ENCODE results near the gene RNF8.

RNF8 gene

GRCh38 chr6:37347177-37347576 is 6.6 kb upstream of the RNF8 start:
- Histone ChIP-seq H3K4me3 (ENCODE audit: low read length) (no peak overlapping the region), H3K27me3 (ENCODE audit: control insufficient read depth, insufficient read depth, low read length) (peaks cover 4% of the 10 kb centered on the region), H3K4me1 (ENCODE audit: control insufficient read depth, insufficient read depth, low read length) (no peaks in the 10 kb centered on the region), H3K9ac (ENCODE audit: low read length) (no peak overlapping the region), H3K36me3 (ENCODE audit: control insufficient read depth, insufficient read depth, low read length) (no peaks in the 10 kb centered on the region), H3K9me3 (ENCODE audit: control insufficient read depth, low read length) (no peaks in the 10 kb centered on the region)

- Histone ChIP-seq H3K36me3 (ENCODE audit: control insufficient read depth, insufficient read depth, low read length) (no peaks in the 10 kb centered on the region), H3K9me3 (ENCODE audit: control insufficient read depth, low read length) (no peaks in the 10 kb centered on the region), H3K4me1 (ENCODE audit: control insufficient read depth, insufficient read depth, low read length) (no peaks in the 10 kb centered on the region), H3K4me3 (ENCODE audit: low read length) (no peak overlapping the region), H3K27me3 (ENCODE audit: control insufficient read depth, insufficient read depth, low read length) (peaks cover 4% of the 10 kb centered on the region), H3K9ac (ENCODE audit: low read length) (no peak overlapping the region)
These were observed 6.1 kb upstream of the RNF8 start for GRCh38 chr6:37347670-37348111.

GRCh38 chr6:37351027-37351426 is 2.8 kb upstream of the RNF8 start:
- H3K27me3 ChIP-seq (ENCODE audit: control insufficient read depth, insufficient read depth, low read length): peaks cover 4% of the 10 kb centered on the region
- no peaks in the 10 kb centered on the region for H3K36me3 ChIP-seq (ENCODE audit: control insufficient read depth, insufficient read depth, low read length)
- no peaks in the 10 kb centered on the region for H3K9me3 ChIP-seq (ENCODE audit: control insufficient read depth, low read length)
- no peak overlapping the region for H3K4me3 ChIP-seq (ENCODE audit: low read length)
- no peak overlapping the region for H3K9ac ChIP-seq (ENCODE audit: low read length)
- peaks cover 6% of the 10 kb centered on the region for H3K4me1 ChIP-seq (ENCODE audit: control insufficient read depth, insufficient read depth, low read length)

GRCh38 chr6:37352384-37352783 is 1.4 kb upstream of the RNF8 start:
- no peaks in the 10 kb centered on the region for H3K9me3 ChIP-seq (ENCODE audit: control insufficient read depth, low read length)
- no peak overlapping the region for H3K4me3 ChIP-seq (ENCODE audit: low read length)
- H3K36me3 ChIP-seq (ENCODE audit: control insufficient read depth, insufficient read depth, low read length): no peaks in the 10 kb centered on the region
- H3K4me1 ChIP-seq (ENCODE audit: control insufficient read depth, insufficient read depth, low read length): peaks cover 6% of the 10 kb centered on the region
- peaks cover 4% of the 10 kb centered on the region for H3K27me3 ChIP-seq (ENCODE audit: control insufficient read depth, insufficient read depth, low read length)
- no peak overlapping the region for H3K9ac ChIP-seq (ENCODE audit: low read length)

GRCh38 chr6:37354526-37355384 is 972 bp downstream of the RNF8 start:
- Histone ChIP-seq H3K27me3 (ENCODE audit: control insufficient read depth, insufficient read depth, low read length) (no peaks in the 10 kb centered on the region), H3K4me1 (ENCODE audit: control insufficient read depth, insufficient read depth, low read length) (peaks cover 6% of the 10 kb centered on the region), H3K9ac (ENCODE audit: low read length) (peak overlapping the region; percentile 86), H3K9me3 (ENCODE audit: control insufficient read depth, low read length) (no peaks in the 10 kb centered on the region), H3K4me3 (ENCODE audit: low read length) (peak overlapping the region; percentile 68), H3K36me3 (ENCODE audit: control insufficient read depth, insufficient read depth, low read length) (no peaks in the 10 kb centered on the region)

- H3K4me3 ChIP-seq (ENCODE audit: low read length): no peak overlapping the region
- H3K36me3 ChIP-seq (ENCODE audit: control insufficient read depth, insufficient read depth, low read length): no peaks in the 10 kb centered on the region
- peaks cover 6% of the 10 kb centered on the region for H3K4me1 ChIP-seq (ENCODE audit: control insufficient read depth, insufficient read depth, low read length)
- H3K27me3 ChIP-seq (ENCODE audit: control insufficient read depth, insufficient read depth, low read length): no peaks in the 10 kb centered on the region
- no peaks in the 10 kb centered on the region for H3K9me3 ChIP-seq (ENCODE audit: control insufficient read depth, low read length)
- H3K9ac ChIP-seq (ENCODE audit: low read length): no peak overlapping the region
These were observed 3.5 kb downstream of the RNF8 start for GRCh38 chr6:37357288-37357687.

GRCh38 chr6:37357860-37358259 is 4.1 kb downstream of the RNF8 start:
- Histone ChIP-seq H3K27me3 (ENCODE audit: control insufficient read depth, insufficient read depth, low read length) (no peaks in the 10 kb centered on the region), H3K4me1 (ENCODE audit: control insufficient read depth, insufficient read depth, low read length) (peaks cover 6% of the 10 kb centered on the region), H3K4me3 (ENCODE audit: low read length) (no peak overlapping the region), H3K36me3 (ENCODE audit: control insufficient read depth, insufficient read depth, low read length) (no peaks in the 10 kb centered on the region), H3K9me3 (ENCODE audit: control insufficient read depth, low read length) (no peaks in the 10 kb centered on the region), H3K9ac (ENCODE audit: low read length) (no peak overlapping the region)

- Histone ChIP-seq H3K36me3 (ENCODE audit: control insufficient read depth, insufficient read depth, low read length) (no peaks in the 10 kb centered on the region), H3K4me1 (ENCODE audit: control insufficient read depth, insufficient read depth, low read length) (peaks cover 6% of the 10 kb centered on the region), H3K4me3 (ENCODE audit: low read length) (no peak overlapping the region), H3K27me3 (ENCODE audit: control insufficient read depth, insufficient read depth, low read length) (no peaks in the 10 kb centered on the region), H3K9ac (ENCODE audit: low read length) (no peak overlapping the region), H3K9me3 (ENCODE audit: control insufficient read depth, low read length) (no peaks in the 10 kb centered on the region)
These were observed 5.3 kb downstream of the RNF8 start for GRCh38 chr6:37359039-37359438.

GRCh38 chr6:37362101-37362828 is 8.5 kb downstream of the RNF8 start:
- Histone ChIP-seq H3K36me3 (ENCODE audit: control insufficient read depth, insufficient read depth, low read length) (no peaks in the 10 kb centered on the region), H3K4me1 (ENCODE audit: control insufficient read depth, insufficient read depth, low read length) (peaks cover 12% of the 10 kb centered on the region), H3K27me3 (ENCODE audit: control insufficient read depth, insufficient read depth, low read length) (no peaks in the 10 kb centered on the region), H3K4me3 (ENCODE audit: low read length) (no peak overlapping the region), H3K9ac (ENCODE audit: low read length) (no peak overlapping the region), H3K9me3 (ENCODE audit: control insufficient read depth, low read length) (no peaks in the 10 kb centered on the region)

GRCh38 chr6:37365791-37366190 is 12.0 kb downstream of the RNF8 start:
- H3K27me3 ChIP-seq (ENCODE audit: control insufficient read depth, insufficient read depth, low read length): no peaks in the 10 kb centered on the region
- H3K36me3 ChIP-seq (ENCODE audit: control insufficient read depth, insufficient read depth, low read length): no peaks in the 10 kb centered on the region

GRCh38 chr6:37366910-37367309 is 13.1 kb downstream of the RNF8 start:
- Histone ChIP-seq H3K27me3 (ENCODE audit: control insufficient read depth, insufficient read depth, low read length) (no peaks in the 10 kb centered on the region), H3K9ac (ENCODE audit: low read length) (no peak overlapping the region), H3K36me3 (ENCODE audit: control insufficient read depth, insufficient read depth, low read length) (no peaks in the 10 kb centered on the region), H3K4me3 (ENCODE audit: low read length) (no peak overlapping the region), H3K4me1 (ENCODE audit: control insufficient read depth, insufficient read depth, low read length) (peaks cover 17% of the 10 kb centered on the region), H3K9me3 (ENCODE audit: control insufficient read depth, low read length) (no peaks in the 10 kb centered on the region)

More at GRCh38 chr6:37365791-37366190, 12.0 kb downstream of the RNF8 start:
- H3K4me3 ChIP-seq (ENCODE audit: low read length): no peak overlapping the region
- no peak overlapping the region for H3K9ac ChIP-seq (ENCODE audit: low read length)
- no peaks in the 10 kb centered on the region for H3K9me3 ChIP-seq (ENCODE audit: control insufficient read depth, low read length)
- peaks cover 17% of the 10 kb centered on the region for H3K4me1 ChIP-seq (ENCODE audit: control insufficient read depth, insufficient read depth, low read length)

GRCh38 chr6:37368961-37369320 is 15.2 kb downstream of the RNF8 start:
- H3K4me1 ChIP-seq (ENCODE audit: control insufficient read depth, insufficient read depth, low read length): peaks cover 17% of the 10 kb centered on the region
- no peaks in the 10 kb centered on the region for H3K36me3 ChIP-seq (ENCODE audit: control insufficient read depth, insufficient read depth, low read length)
- no peak overlapping the region for H3K4me3 ChIP-seq (ENCODE audit: low read length)

More at GRCh38 chr6:37368961-37369320, 15.2 kb downstream of the RNF8 start:
- Histone ChIP-seq H3K9me3 (ENCODE audit: control insufficient read depth, low read length) (no peaks in the 10 kb centered on the region), H3K9ac (ENCODE audit: low read length) (no peak overlapping the region), H3K27me3 (ENCODE audit: control insufficient read depth, insufficient read depth, low read length) (no peaks in the 10 kb centered on the region)

All from mucosa of stomach (tissue), 1 donor.